Adrenal gland (tissue), 5 donors: ENCODE results near the gene ZNF664.

ENCODE experiments used
- CTCF ChIP-seq, 6 experiments: fragments of 450-650 bp in 4 of 6; fragments of 200-600 bp in 2 of 6; sonication (generic) in 1 of 6; IDR thresholded peaks; 1 replicate in 5 of 6; 2 replicates in 1 of 6; pipeline versions ENCODE4 v1.5.1 to v1.8.0; 2016 to 2021; ENCODE audit warnings: antibody characterized with exemption in 6 of 6, mild to moderate bottlenecking in 2 of 6, moderate library complexity in 1 of 6
- POLR2A ChIP-seq, 2 donors: fragments of 450-650 bp; IDR thresholded peaks; one replicate each; pipeline ENCODE4 v1.6.1; 2017; ENCODE audit warnings: antibody characterized with exemption in 2 of 2, mild to moderate bottlenecking in 2 of 2, moderate library complexity in 1 of 2
- donor health status: DM: no; HTN: no; CAD: no.

- no peak for TF ChIP-seq CTCF (IDR thresholded peaks at IDR 0.05)
- TF ChIP-seq POLR2A (IDR thresholded peaks at IDR 0.05): no peak
Measured at GRCh38 chr12:123976227-123976826, 3.3 kb downstream of the ZNF664 start.
